ENCODE results near the gene ST3GAL5.

DNA sequence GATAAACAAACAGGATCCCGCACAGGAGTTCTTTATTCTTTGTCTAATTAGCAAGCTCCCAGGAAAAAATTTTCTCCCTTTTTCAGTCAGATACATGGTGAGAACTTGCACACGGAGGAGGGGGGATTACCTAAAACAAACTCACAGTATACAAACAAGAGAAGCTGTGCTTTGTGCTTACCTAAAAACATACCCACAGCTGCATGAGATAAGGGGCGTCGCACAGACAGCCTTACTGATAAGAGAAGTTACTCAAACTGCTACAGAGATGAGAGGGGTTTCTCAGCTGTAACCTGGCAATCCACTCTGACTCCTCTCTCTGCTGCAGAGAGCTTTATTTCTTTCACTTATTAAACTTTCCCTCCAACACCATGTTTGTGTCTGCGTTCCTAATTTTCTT, 32.9 kb upstream of the ST3GAL5 start:
- TF ChIP-seq EZH2 (IDR thresholded peaks at IDR 0.05): no peak
- no peak for TF ChIP-seq POLR2AphosphoS5 (IDR thresholded peaks at IDR 0.05; ENCODE audit: borderline replicate concordance, low read depth, low read length)
- TF ChIP-seq FOXP2 (optimal IDR thresholded peaks at IDR 0.05; ENCODE audit: control extremely low read depth, extremely low read length, insufficient read depth): no peak

Measured in SK-N-MC (cell line).